Gastrocnemius medialis (tissue), 4 donors: ENCODE data around the gene CCDC182. TPM values are rescaled to one million over a fixed set of nuclear protein-coding genes. Genes with fewer than 3 reads are reported as not detected.

ENCODE experiments used
- ATAC-seq, 2 donors: fragments of 150-250 bp; one replicate each; pipeline ENCODE4 v1.9.1; 2016
- DNase-seq, 2 donors: peaks; one replicate each; pipeline ENCODE4 v3.0.0-alpha.2; 2019
- H3K27ac ChIP-seq, 4 donors: fragments of 200-600 bp; sonication (generic); 1 replicate in 1 of 4; 2 replicates in 3 of 4; pipeline ENCODE4 v1.5.1; 2016 to 2018; ENCODE audit warnings: mild to moderate bottlenecking in 2 of 4, moderate library complexity in 1 of 4
- H3K27me3 ChIP-seq, 3 donors: fragments of 200-600 bp; sonication (generic) in 2 of 3; 1 replicate in 1 of 3; 2 replicates in 2 of 3; pipeline versions ENCODE4 v1.5.1 to v1.6.0; 2016 to 2019; ENCODE audit warnings: mild to moderate bottlenecking in 1 of 3, moderate library complexity in 1 of 3
- H3K36me3 ChIP-seq, 2 donors: fragments of 200-600 bp; sonication (generic) in 1 of 2; one replicate each; pipeline ENCODE4 v1.5.1; 2017 to 2018
- H3K4me1 ChIP-seq, 2 donors: fragments of 200-600 bp; sonication (generic) in 1 of 2; one replicate each; pipeline ENCODE4 v1.5.1; 2016 to 2017; ENCODE audit warnings: mild to moderate bottlenecking in 2 of 2
- H3K4me3 ChIP-seq, 4 donors: fragments of 200-600 bp; sonication (generic) in 3 of 4; 1 replicate in 1 of 4; 2 replicates in 3 of 4; pipeline ENCODE4 v1.5.1; 2016 to 2019; ENCODE audit warnings: mild to moderate bottlenecking in 2 of 4
- H3K9me3 ChIP-seq, 3 donors: fragments of 200-600 bp; sonication (generic) in 2 of 3; 1 replicate in 1 of 3; 2 replicates in 2 of 3; pipeline ENCODE4 v1.5.1; 2016 to 2019
- CTCF ChIP-seq, 5 experiments: fragments of 450-650 bp in 3 of 5; fragments of 200-600 bp in 2 of 5; sonication (generic) in 2 of 5; IDR thresholded peaks in 4 of 5; conservative IDR thresholded peaks in 1 of 5; 1 replicate in 4 of 5; 2 replicates in 1 of 5; pipeline ENCODE4 v1.5.1; 2016 to 2019; ENCODE audit warnings: antibody characterized with exemption in 5 of 5, mild to moderate bottlenecking in 3 of 5, moderate library complexity in 3 of 5
- POLR2A ChIP-seq, 2 donors: fragments of 450-650 bp; IDR thresholded peaks; one replicate each; pipeline ENCODE4 v1.6.1; 2017; ENCODE audit warnings: antibody characterized with exemption in 2 of 2, mild to moderate bottlenecking in 2 of 2, moderate library complexity in 2 of 2
- in situ Hi-C, 4 donors: fragments of 200-750 bp; cut with MboI; loops; one replicate each; pipeline versions ENCODE4 v1.15.0 to v1.8.0; 2017; ENCODE audit warnings: low sequenced_read_pairs in 4 of 4
- intact Hi-C: fragments of 100-400 bp; cut with DNase I; formaldehyde crosslinking; loops from one replicate; pipeline ENCODE4 v1.15.1; 2023; ENCODE audit warnings: low total_unique reads
- total RNA-seq, 4 donors: library from RNA; depleted of rRNA; stranded (reverse); fragments of >200 nt; gene quantifications; one replicate each; pipeline versions ENCODE4 v1.1.0 to v1.2.3, GENCODE V29; 2016

The CCDC182 gene
- total RNA-seq, 4 donors from 2014 or later = not detected

- intact Hi-C loops = no loop called here
- Histone ChIP-seq H3K27ac (no peak overlapping the region), H3K9me3 (no peaks in the 10 kb centered on the region), H3K4me1 (peaks cover 11 to 13% of the 10 kb centered on the region in 2 donors), H3K4me3 (no peak overlapping the region), H3K36me3 (no peaks in the 10 kb centered on the region), H3K27me3 (no peaks in the 10 kb centered on the region)
- DNase-seq (no peak), ATAC-seq (no peak)
- no peak for TF ChIP-seq CTCF (IDR thresholded peaks at IDR 0.05 in 4 of 5, conservative IDR thresholded peaks at IDR 0.05 in 1 of 5)
- TF ChIP-seq POLR2A (IDR thresholded peaks at IDR 0.05) = no peak
- in situ Hi-C loops = no loop called here
Measured at GRCh38 chr17:57779706-57780105, 34.6 kb upstream of the CCDC182 start.

GRCh38 chr17:57778306-57778705 lies 33.2 kb upstream of the CCDC182 start:
- no peaks in the 10 kb centered on the region for H3K9me3 ChIP-seq
- intact Hi-C loops = no loop called here
- in situ Hi-C loops = no loop called here

GRCh38 chr17:57776366-57776765 lies 31.3 kb upstream of the CCDC182 start:
- Histone ChIP-seq H3K4me3 (no peak overlapping the region), H3K9me3 (no peaks in the 10 kb centered on the region), H3K4me1 (no peaks in the 10 kb centered on the region), H3K27me3 (no peaks in the 10 kb centered on the region), H3K36me3 (no peaks in the 10 kb centered on the region), H3K27ac (no peak overlapping the region)
- in situ Hi-C loops (no loop called here), intact Hi-C loops (no loop called here)
- DNase-seq (no peak), ATAC-seq (no peak)
- no peak for TF ChIP-seq CTCF (IDR thresholded peaks at IDR 0.05 in 4 of 5, conservative IDR thresholded peaks at IDR 0.05 in 1 of 5)
- TF ChIP-seq POLR2A (IDR thresholded peaks at IDR 0.05) = no peak

More at GRCh38 chr17:57778306-57778705, 33.2 kb upstream of the CCDC182 start:
- TF ChIP-seq CTCF (IDR thresholded peaks at IDR 0.05 in 4 of 5, conservative IDR thresholded peaks at IDR 0.05 in 1 of 5) (no peak), POLR2A (IDR thresholded peaks at IDR 0.05) (no peak)
- Histone ChIP-seq H3K4me1 (peaks cover 8 to 13% of the 10 kb centered on the region in 2 donors), H3K27ac (no peak overlapping the region), H3K4me3 (no peak overlapping the region), H3K27me3 (no peaks in the 10 kb centered on the region), H3K36me3 (no peaks in the 10 kb centered on the region)
- no peak for DNase-seq
- ATAC-seq = no peak

GRCh38 chr17:57774872-57775271 lies 29.8 kb upstream of the CCDC182 start:
- Histone ChIP-seq H3K4me1 (no peaks in the 10 kb centered on the region), H3K27ac (no peak overlapping the region), H3K9me3 (no peaks in the 10 kb centered on the region), H3K27me3 (no peaks in the 10 kb centered on the region), H3K4me3 (no peak overlapping the region), H3K36me3 (no peaks in the 10 kb centered on the region)
- no peak for TF ChIP-seq CTCF (IDR thresholded peaks at IDR 0.05 in 4 of 5, conservative IDR thresholded peaks at IDR 0.05 in 1 of 5)
- no peak for TF ChIP-seq POLR2A (IDR thresholded peaks at IDR 0.05)
- ATAC-seq = no peak
- in situ Hi-C loops (no loop called here), intact Hi-C loops (no loop called here)
- no peak for DNase-seq

- no peak for ATAC-seq
- H3K4me1 ChIP-seq = no peaks in the 10 kb centered on the region
Measured at GRCh38 chr17:57773557-57773956, 28.5 kb upstream of the CCDC182 start.

More at GRCh38 chr17:57773557-57773956, 28.5 kb upstream of the CCDC182 start:
- Histone ChIP-seq H3K27ac (no peak overlapping the region), H3K36me3 (no peaks in the 10 kb centered on the region), H3K4me3 (no peak overlapping the region), H3K9me3 (no peaks in the 10 kb centered on the region), H3K27me3 (no peaks in the 10 kb centered on the region)
- intact Hi-C loops (no loop called here), in situ Hi-C loops (no loop called here)
- no peak for TF ChIP-seq CTCF (IDR thresholded peaks at IDR 0.05 in 4 of 5, conservative IDR thresholded peaks at IDR 0.05 in 1 of 5)
- no peak for TF ChIP-seq POLR2A (IDR thresholded peaks at IDR 0.05)
- no peak for DNase-seq
